ENCODE data around the gene ZBTB17. TPM values are rescaled to one million over a fixed set of nuclear protein-coding genes. Genes with fewer than 3 reads are reported as not detected.

Gene ZBTB17
- total and polyA plus RNA-seq, 2 experiments from 2014 or later, result 16.8 to 32.3 TPM

- Histone ChIP-seq H3K36me3 (replicated peaks; ENCODE audit: insufficient read depth, low read depth) (no peaks in the 10 kb centered on the region), H3K4me3 (no peak overlapping the region), H2AFZ (no peak overlapping the region), H3K27ac (no peak overlapping the region), H3K79me2 (peaks cover 2% of the 10 kb centered on the region), H3K4me2 (no peak overlapping the region), H4K20me1 (ENCODE audit: insufficient read depth, poor library complexity, severe bottlenecking) (peaks cover 3% of the 10 kb centered on the region), H3K9me3 (ENCODE audit: low read depth) (no peaks in the 10 kb centered on the region), H3K9me2 (replicated peaks; ENCODE audit: insufficient read depth) (no peaks in the 10 kb centered on the region), H3K27me3 (no peaks in the 10 kb centered on the region), H3K4me1 (ENCODE audit: insufficient read depth) (peaks cover 7% of the 10 kb centered on the region)
- 91% methylated on average over 18 of the region's 18 CpGs for WGBS (ENCODE audit: low lambda C conversion rate, missing lambda C conversion rate)
- no peak for DNase-seq (ENCODE audit: low spot score)
- no peak for TF ChIP-seq CTCF (IDR thresholded peaks at IDR 0.05; ENCODE audit: poor library complexity)
- no peak for TF ChIP-seq EZH2phosphoT487 (IDR thresholded peaks at IDR 0.05; ENCODE audit: low read depth, severe bottlenecking, unreplicated experiment)
- TF ChIP-seq EZH2 (IDR thresholded peaks at IDR 0.05; ENCODE audit: borderline replicate concordance), result no peak
These were observed 33.1 kb downstream of the ZBTB17 start for GRCh38 chr1:15942661-15943327.

- Histone ChIP-seq H3K79me2 (no peaks in the 10 kb centered on the region), H3K27ac (no peak overlapping the region), H3K4me3 (no peak overlapping the region), H3K27me3 (no peaks in the 10 kb centered on the region), H3K9me2 (replicated peaks; ENCODE audit: insufficient read depth) (no peaks in the 10 kb centered on the region), H3K36me3 (replicated peaks; ENCODE audit: insufficient read depth, low read depth) (no peaks in the 10 kb centered on the region), H3K9me3 (ENCODE audit: low read depth) (no peaks in the 10 kb centered on the region), H4K20me1 (ENCODE audit: insufficient read depth, poor library complexity, severe bottlenecking) (peaks cover 3% of the 10 kb centered on the region), H2AFZ (no peak overlapping the region), H3K4me2 (no peak overlapping the region), H3K4me1 (ENCODE audit: insufficient read depth) (peaks cover 7% of the 10 kb centered on the region)
- 95% methylated on average over 32 of the region's 32 CpGs for whole genome bisulfite sequencing (ENCODE audit: low lambda C conversion rate, missing lambda C conversion rate)
- no peak for TF ChIP-seq EZH2phosphoT487 (IDR thresholded peaks at IDR 0.05; ENCODE audit: low read depth, severe bottlenecking, unreplicated experiment)
- TF ChIP-seq EZH2 (IDR thresholded peaks at IDR 0.05; ENCODE audit: borderline replicate concordance), result no peak
- TF ChIP-seq CTCF (IDR thresholded peaks at IDR 0.05; ENCODE audit: poor library complexity), result no peak
- no peak for DNase-seq (ENCODE audit: low spot score)
These were observed 33.8 kb downstream of the ZBTB17 start for GRCh38 chr1:15941899-15942660.

- Histone ChIP-seq H3K4me2 (no peak overlapping the region), H3K79me2 (no peaks in the 10 kb centered on the region), H3K4me3 (no peak overlapping the region), H3K27ac (no peak overlapping the region), H2AFZ (no peak overlapping the region), H3K9me2 (replicated peaks; ENCODE audit: insufficient read depth) (no peaks in the 10 kb centered on the region), H3K9me3 (ENCODE audit: low read depth) (no peaks in the 10 kb centered on the region), H3K4me1 (ENCODE audit: insufficient read depth) (peaks cover 7% of the 10 kb centered on the region), H3K27me3 (no peaks in the 10 kb centered on the region), H3K36me3 (replicated peaks; ENCODE audit: insufficient read depth, low read depth) (no peaks in the 10 kb centered on the region), H4K20me1 (ENCODE audit: insufficient read depth, poor library complexity, severe bottlenecking) (peaks cover 3% of the 10 kb centered on the region)
- DNase-seq (ENCODE audit: low spot score), result no peak
- WGBS (ENCODE audit: low lambda C conversion rate, missing lambda C conversion rate), result 95% methylated on average over 13 of the region's 13 CpGs
- no peak for TF ChIP-seq EZH2 (IDR thresholded peaks at IDR 0.05; ENCODE audit: borderline replicate concordance)
- TF ChIP-seq EZH2phosphoT487 (IDR thresholded peaks at IDR 0.05; ENCODE audit: low read depth, severe bottlenecking, unreplicated experiment), result no peak
- TF ChIP-seq CTCF (IDR thresholded peaks at IDR 0.05; ENCODE audit: poor library complexity), result no peak
These were observed 34.7 kb downstream of the ZBTB17 start for GRCh38 chr1:15941044-15941840.

Measured in hepatocyte (in vitro differentiated cells).